ENCODE measurements around the gene CD244. TPM values are rescaled to one million over a fixed set of nuclear protein-coding genes. Genes with fewer than 3 reads are reported as not detected.

Gene CD244
- total RNA-seq, 3 donors from 2014 or later: 0.96 to 1.4 (median 1.2) TPM

DNA sequence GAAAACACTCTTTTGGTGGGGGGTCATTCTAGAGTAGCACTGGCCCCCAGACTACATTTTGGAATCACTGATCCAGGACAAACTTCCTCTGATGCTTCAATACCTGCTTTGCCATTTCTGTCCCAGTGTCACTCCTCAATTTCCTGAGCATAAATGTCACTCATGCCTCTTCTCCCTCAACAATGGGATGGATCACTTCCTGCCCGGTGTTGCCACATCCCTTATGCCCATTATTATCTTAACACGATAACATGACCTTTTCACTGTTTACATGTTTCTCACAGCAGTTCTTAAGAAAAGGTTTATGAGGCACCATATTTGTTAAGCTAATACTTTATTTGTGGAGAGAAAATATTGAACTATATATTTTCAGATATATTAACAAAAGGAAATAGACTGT lies 26.2 kb upstream of the CD244 start:
- intact Hi-C loops (cut with DNase I, micrococcal nuclease): no loop called here
- no peaks in the 10 kb centered on the region for H3K4me1 ChIP-seq (ENCODE audit: low read depth)
- DNase-seq: no peak
- H3K9me3 ChIP-seq: no peaks in the 10 kb centered on the region
- H3K36me3 ChIP-seq (ENCODE audit: low read depth): no peaks in the 10 kb centered on the region
- no peak for ATAC-seq
- no peak overlapping the region for H3K4me3 ChIP-seq
- TF ChIP-seq, protein P1, sequence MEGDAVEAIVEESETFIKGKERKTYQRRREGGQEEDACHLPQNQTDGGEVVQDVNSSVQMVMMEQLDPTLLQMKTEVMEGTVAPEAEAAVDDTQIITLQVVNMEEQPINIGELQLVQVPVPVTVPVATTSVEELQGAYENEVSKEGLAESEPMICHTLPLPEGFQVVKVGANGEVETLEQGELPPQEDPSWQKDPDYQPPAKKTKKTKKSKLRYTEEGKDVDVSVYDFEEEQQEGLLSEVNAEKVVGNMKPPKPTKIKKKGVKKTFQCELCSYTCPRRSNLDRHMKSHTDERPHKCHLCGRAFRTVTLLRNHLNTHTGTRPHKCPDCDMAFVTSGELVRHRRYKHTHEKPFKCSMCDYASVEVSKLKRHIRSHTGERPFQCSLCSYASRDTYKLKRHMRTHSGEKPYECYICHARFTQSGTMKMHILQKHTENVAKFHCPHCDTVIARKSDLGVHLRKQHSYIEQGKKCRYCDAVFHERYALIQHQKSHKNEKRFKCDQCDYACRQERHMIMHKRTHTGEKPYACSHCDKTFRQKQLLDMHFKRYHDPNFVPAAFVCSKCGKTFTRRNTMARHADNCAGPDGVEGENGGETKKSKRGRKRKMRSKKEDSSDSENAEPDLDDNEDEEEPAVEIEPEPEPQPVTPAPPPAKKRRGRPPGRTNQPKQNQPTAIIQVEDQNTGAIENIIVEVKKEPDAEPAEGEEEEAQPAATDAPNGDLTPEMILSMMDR (IDR thresholded peaks at IDR 0.05): no peak

DNA sequence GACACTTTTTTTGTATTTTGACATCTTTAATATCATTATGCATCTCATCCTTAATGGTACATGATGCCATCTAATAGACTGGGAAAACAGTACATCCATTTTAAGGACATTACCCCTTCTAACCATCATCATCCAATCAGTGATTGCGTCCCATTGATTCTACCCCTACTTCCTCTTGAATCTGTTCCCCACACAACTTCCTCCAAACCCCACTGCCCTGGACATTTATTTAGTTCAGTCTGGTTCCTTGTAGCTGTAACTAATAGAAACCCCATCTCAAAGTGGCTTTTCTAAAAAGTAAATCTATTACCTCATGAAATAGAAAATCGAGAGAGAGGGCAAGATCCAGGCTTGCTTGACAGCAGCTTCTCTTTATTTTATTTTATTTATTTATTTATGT lies 24.4 kb upstream of the CD244 start:
- H3K4me3 ChIP-seq: no peak overlapping the region
- TF ChIP-seq, protein P1 (IDR thresholded peaks at IDR 0.05): no peak
- no peaks in the 10 kb centered on the region for H3K36me3 ChIP-seq (ENCODE audit: low read depth)
- intact Hi-C loops (cut with DNase I, micrococcal nuclease): no loop called here
- no peaks in the 10 kb centered on the region for H3K4me1 ChIP-seq (ENCODE audit: low read depth)
- ATAC-seq: no peak
- DNase-seq: no peak
- no peaks in the 10 kb centered on the region for H3K9me3 ChIP-seq

DNA sequence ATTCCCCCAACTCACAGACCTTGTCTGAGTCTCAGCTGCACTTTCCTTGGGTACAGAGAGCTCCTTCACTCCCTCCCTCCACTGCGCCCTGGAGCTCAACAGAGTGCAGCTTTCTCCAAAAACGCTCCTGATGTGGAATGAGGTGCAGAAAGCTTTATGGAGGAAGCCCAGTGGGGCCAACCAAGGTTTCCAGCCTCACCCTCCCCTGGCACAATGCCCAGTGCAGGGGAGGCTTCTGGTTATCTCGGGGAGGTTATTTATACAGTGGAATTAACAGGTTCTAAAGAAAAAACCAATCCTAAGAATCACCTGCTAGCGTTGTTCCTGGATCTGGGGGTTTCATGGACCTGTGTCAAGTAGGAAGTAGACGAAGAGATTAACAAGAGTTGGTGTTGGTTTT lies 22.4 kb upstream of the CD244 start, which contains the start of gene ITLN1:
ITLN1 (minus strand) TSS at position 139 of the 400 bp plus-strand sequence. CDS start 303 bp downstream, outside the sequence.
- H3K4me1 ChIP-seq (ENCODE audit: low read depth): no peaks in the 10 kb centered on the region
- ATAC-seq (no peak), DNase-seq (peak in 1 of 3 donors; percentile 46)
- TF ChIP-seq, protein P1 (IDR thresholded peaks at IDR 0.05): no peak
- H3K9me3 ChIP-seq: no peaks in the 10 kb centered on the region
- no peak within 1 kb of the TSS for H3K4me3 ChIP-seq
- intact Hi-C loops (cut with DNase I, micrococcal nuclease): no loop called here
- no peaks in the 10 kb centered on the region for H3K36me3 ChIP-seq (ENCODE audit: low read depth)

DNA sequence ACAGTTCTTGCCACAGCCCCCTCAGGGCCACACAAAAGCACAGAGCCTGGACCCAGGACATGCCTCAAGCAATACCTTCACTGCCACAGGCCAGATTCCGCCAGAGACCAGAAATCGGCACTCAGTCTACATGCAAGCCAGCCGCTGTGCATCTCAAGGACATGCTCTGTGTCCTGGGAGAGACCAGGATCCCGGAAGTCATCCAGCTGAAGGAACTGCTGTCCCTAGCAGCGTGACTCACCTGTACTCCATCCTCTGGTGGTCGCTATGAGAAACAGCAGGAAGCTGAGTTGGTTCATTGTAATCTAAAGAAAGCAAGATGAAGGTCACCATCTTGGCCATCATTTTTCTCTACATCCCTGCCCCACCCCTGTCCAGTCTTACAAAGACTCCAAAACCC lies 21.9 kb upstream of the CD244 start:
- DNase-seq (no peak), ATAC-seq (peak; percentile 68)
- H3K9me3 ChIP-seq: no peaks in the 10 kb centered on the region
- no peaks in the 10 kb centered on the region for H3K4me1 ChIP-seq (ENCODE audit: low read depth)
- H3K4me3 ChIP-seq: no peak overlapping the region
- no peaks in the 10 kb centered on the region for H3K36me3 ChIP-seq (ENCODE audit: low read depth)
- intact Hi-C loops (cut with DNase I, micrococcal nuclease): no loop called here
- TF ChIP-seq, protein P1 (IDR thresholded peaks at IDR 0.05): no peak

DNA sequence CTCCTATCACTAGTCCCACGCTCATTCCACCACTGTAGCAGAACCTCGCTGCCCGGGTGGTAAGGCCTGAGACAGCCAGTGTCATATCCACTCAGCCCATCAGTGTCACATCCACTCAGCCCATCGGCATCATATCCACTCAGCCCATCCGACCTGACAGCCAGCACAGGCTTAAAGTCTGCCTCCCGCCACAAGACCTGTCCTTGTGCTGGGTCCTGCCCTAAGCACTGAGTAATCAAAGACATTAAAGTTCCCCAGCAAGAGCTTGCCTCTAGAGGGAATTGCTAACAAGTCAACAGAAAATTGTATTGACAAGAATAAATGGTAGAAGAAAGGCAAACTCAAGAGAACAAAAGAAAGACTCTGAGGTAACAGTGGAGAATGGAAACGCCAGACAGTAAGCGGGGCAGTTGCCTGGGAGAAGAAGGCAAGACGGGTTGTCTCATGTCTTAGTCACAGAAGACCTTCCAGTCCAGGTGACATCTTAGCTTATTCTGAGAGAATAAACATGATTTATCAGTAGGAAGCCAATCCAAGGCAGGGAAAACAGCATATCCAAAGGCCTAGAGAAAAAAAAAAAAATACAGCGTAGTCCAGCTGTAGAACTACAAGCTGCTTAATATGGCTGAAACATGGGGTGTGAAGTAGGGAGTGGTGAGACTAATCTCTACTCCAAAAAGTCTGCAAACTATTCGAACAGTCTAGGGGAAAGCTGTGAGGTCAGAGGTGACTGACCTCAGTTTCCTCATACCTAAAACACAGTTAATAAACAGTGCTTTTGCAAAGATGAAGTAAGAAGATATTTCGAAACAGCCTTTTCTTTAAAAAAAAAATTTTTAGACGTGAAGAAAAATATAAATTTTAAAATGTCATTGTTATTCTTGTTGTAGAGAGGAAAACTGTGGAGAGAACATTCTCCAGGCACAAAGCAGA lies 21.2 kb upstream of the CD244 start:
- Histone ChIP-seq H3K9me3 (no peaks in the 10 kb centered on the region), H3K4me3 (no peak overlapping the region), H3K36me3 (ENCODE audit: low read depth) (no peaks in the 10 kb centered on the region), H3K4me1 (ENCODE audit: low read depth) (no peaks in the 10 kb centered on the region)
- intact Hi-C loops (cut with DNase I, micrococcal nuclease): no loop called here
- ATAC-seq (no peak), DNase-seq (no peak)
- TF ChIP-seq, protein P1 (IDR thresholded peaks at IDR 0.05): no peak

Measured in mucosa of descending colon (tissue), 3 donors.